ENCODE results near the gene LGALS4. TPM values are rescaled to one million over a fixed set of nuclear protein-coding genes. Genes with fewer than 3 reads are reported as not detected.
A peak's percentile ranks its signal among the peaks of the same experiment; 100 is the strongest.
"Not testable (repeated sequence)": the region's sequence is repeated elsewhere in the genome, so short reads cannot be mapped to it uniquely, and the experiment has no call there.

Gene LGALS4
- total RNA-seq (1 to 10 TPM in 2 of 4 donors, under 1 TPM in 2; 0.56 to 1.2 (median 0.85) TPM), polyA plus RNA-seq (0.45 TPM)
- long read RNA-seq, donor 1, result 0 reads
- long read RNA-seq, donor 2, result 0 reads
- long read RNA-seq, donor 3, partial matches to known transcripts, result 1 of 1 reads
- long read RNA-seq, donor 3, other reads (novel, unspliced or antisense), result 0 of 1 reads
- long read RNA-seq, donor 4, result 0 reads

- intact Hi-C loops (cut with DNase I), result no loop called here
- H3K9me3 ChIP-seq (ENCODE audit: control insufficient read depth, low read length), result no peaks in the 10 kb centered on the region
- H3K27me3 ChIP-seq (ENCODE audit: control insufficient read depth, insufficient read depth), result no peaks in the 10 kb centered on the region
- H3K27ac ChIP-seq (ENCODE audit: low read length), result no peak within 1 kb of the TSS
- 87% methylated on average over 15 of the region's 15 CpGs for WGBS
- ATAC-seq (peak in 1 of 2 donors; percentile 51), DNase-seq (peak in 1 of 3 donors; percentile 35)
- no peak within 1 kb of the TSS for H3K4me3 ChIP-seq (ENCODE audit: low read length)
- H3K4me1 ChIP-seq (ENCODE audit: control insufficient read depth, insufficient read depth, low read length), result no peaks in the 10 kb centered on the region
Measured at GRCh38 chr19:38812841-38813320, at the start of gene LGALS4. Gene LGALS4 (minus strand): TSS chr19:38812945. CDS start chr19:38812886, 59 bp downstream.

GRCh38 chr19:38861368-38861767 is 48.6 kb upstream of the LGALS4 start:
- Histone ChIP-seq H3K27me3 (ENCODE audit: control insufficient read depth, insufficient read depth) (no peaks in the 10 kb centered on the region), H3K27ac (ENCODE audit: low read length) (no peak overlapping the region), H3K4me1 (ENCODE audit: control insufficient read depth, insufficient read depth, low read length) (peaks cover 1% of the 10 kb centered on the region), H3K9me3 (ENCODE audit: control insufficient read depth, low read length) (no peaks in the 10 kb centered on the region), H3K4me3 (ENCODE audit: low read length) (no peak overlapping the region)
- 97% methylated on average over 3 of the region's 3 CpGs for WGBS
- no peak for ATAC-seq
- intact Hi-C loops (cut with DNase I), result no loop called here
- no peak for DNase-seq

GRCh38 chr19:38859631-38860204 is 47.0 kb upstream of the LGALS4 start:
- intact Hi-C loops (cut with DNase I); DNase-seq; ATAC-seq; H3K4me3 ChIP-seq (ENCODE audit: low read length); H3K27ac ChIP-seq (ENCODE audit: low read length); H3K4me1 ChIP-seq (ENCODE audit: control insufficient read depth, insufficient read depth, low read length); H3K27me3 ChIP-seq (ENCODE audit: control insufficient read depth, insufficient read depth); H3K9me3 ChIP-seq (ENCODE audit: control insufficient read depth, low read length): not testable (repeated sequence)
- WGBS, result 58% methylated on average over 21 of the region's 21 CpGs

GRCh38 chr19:38856813-38857212 is 44.1 kb upstream of the LGALS4 start:
- H3K27ac ChIP-seq (ENCODE audit: low read length), result no peak overlapping the region
- ATAC-seq (no peak), DNase-seq (no peak)
- intact Hi-C loops (cut with DNase I), result no loop called here
- no peaks in the 10 kb centered on the region for H3K9me3 ChIP-seq (ENCODE audit: control insufficient read depth, low read length)
- H3K4me1 ChIP-seq (ENCODE audit: control insufficient read depth, insufficient read depth, low read length), result peaks cover 5% of the 10 kb centered on the region
- no peaks in the 10 kb centered on the region for H3K27me3 ChIP-seq (ENCODE audit: control insufficient read depth, insufficient read depth)
- H3K4me3 ChIP-seq (ENCODE audit: low read length), result no peak overlapping the region
- WGBS, result 78% methylated on average over 3 of the region's 3 CpGs

GRCh38 chr19:38855751-38856150 is 43.0 kb upstream of the LGALS4 start:
- H3K4me3 ChIP-seq (ENCODE audit: low read length); H3K9me3 ChIP-seq (ENCODE audit: control insufficient read depth, low read length); ATAC-seq; H3K27me3 ChIP-seq (ENCODE audit: control insufficient read depth, insufficient read depth); H3K27ac ChIP-seq (ENCODE audit: low read length); DNase-seq; H3K4me1 ChIP-seq (ENCODE audit: control insufficient read depth, insufficient read depth, low read length); intact Hi-C loops (cut with DNase I): not testable (repeated sequence)
- 95% methylated on average over 24 of the region's 37 CpGs for WGBS

DNA sequence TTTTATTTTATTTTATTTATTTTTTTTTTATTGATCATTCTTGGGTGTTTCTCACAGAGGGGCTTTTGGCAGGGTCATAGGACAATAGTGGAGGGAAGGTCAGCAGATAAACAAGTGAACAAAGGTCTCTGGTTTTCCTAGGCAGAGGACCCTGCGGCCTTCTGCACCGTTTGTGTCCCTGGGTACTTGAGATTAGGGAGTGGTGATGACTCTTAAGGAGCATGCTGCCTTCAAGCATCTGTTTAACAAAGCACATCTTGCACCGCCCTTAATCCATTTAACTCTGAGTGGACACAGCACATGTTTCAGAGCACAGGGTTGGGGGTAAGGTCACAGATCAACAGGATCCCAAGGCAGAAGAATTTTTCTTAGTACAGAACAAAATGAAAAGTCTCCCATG is 42.2 kb upstream of the LGALS4 start:
- intact Hi-C loops (cut with DNase I), result loop anchor here in 1 of 4 donors (5.0 kb wide), 1 partner anchor 77 kb away; the partner anchor contains the start of genes MRPS12 and SARS2
- WGBS, result 67% methylated on average over 3 of the region's 3 CpGs
- H3K27ac ChIP-seq (ENCODE audit: low read length); ATAC-seq; DNase-seq; H3K4me3 ChIP-seq (ENCODE audit: low read length); H3K9me3 ChIP-seq (ENCODE audit: control insufficient read depth, low read length); H3K27me3 ChIP-seq (ENCODE audit: control insufficient read depth, insufficient read depth); H3K4me1 ChIP-seq (ENCODE audit: control insufficient read depth, insufficient read depth, low read length): not testable (repeated sequence)

DNA sequence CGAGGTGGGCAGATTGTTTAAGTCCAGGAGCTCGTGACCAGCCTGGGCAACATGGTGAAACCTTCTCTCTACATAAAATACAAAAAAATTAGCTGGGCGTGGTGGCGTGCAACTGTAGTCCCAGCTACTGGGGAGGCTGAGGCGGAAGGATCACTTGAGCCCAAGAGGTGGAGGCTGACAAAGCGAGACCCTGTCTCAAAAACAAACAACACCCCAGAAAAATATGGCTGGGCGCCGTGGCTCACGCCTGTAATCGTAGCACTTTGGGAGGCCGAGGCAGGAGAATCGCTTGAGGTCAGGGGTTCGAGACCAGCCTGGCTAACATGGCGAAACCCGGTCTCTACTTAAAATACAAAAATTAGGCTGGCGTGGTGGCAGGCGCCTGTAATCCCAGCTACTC is 40.5 kb upstream of the LGALS4 start:
- H3K27ac ChIP-seq (ENCODE audit: low read length), result no peak overlapping the region
- no peaks in the 10 kb centered on the region for H3K27me3 ChIP-seq (ENCODE audit: control insufficient read depth, insufficient read depth)
- no peaks in the 10 kb centered on the region for H3K9me3 ChIP-seq (ENCODE audit: control insufficient read depth, low read length)
- H3K4me1 ChIP-seq (ENCODE audit: control insufficient read depth, insufficient read depth, low read length), result peaks cover 3% of the 10 kb centered on the region
- intact Hi-C loops (cut with DNase I), result loop anchor here in 1 of 4 donors (5.0 kb wide), 1 partner anchor 79 kb away; the partner anchor contains the start of genes MRPS12 and SARS2
- ATAC-seq, result no peak
- peak in 1 of 3 donors; percentile 57 for DNase-seq
- WGBS, result 91% methylated on average over 17 of the region's 17 CpGs
- no peak overlapping the region for H3K4me3 ChIP-seq (ENCODE audit: low read length)

- intact Hi-C loops (cut with DNase I), result loop anchor here in 1 of 4 donors (5.0 kb wide), 1 partner anchor 80 kb away; the partner anchor contains the start of genes MRPS12 and SARS2
- under 1% methylated on average over 52 of the region's 52 CpGs for WGBS
Measured at GRCh38 chr19:38852231-38853044, 39.7 kb upstream of the LGALS4 start.

DNA sequence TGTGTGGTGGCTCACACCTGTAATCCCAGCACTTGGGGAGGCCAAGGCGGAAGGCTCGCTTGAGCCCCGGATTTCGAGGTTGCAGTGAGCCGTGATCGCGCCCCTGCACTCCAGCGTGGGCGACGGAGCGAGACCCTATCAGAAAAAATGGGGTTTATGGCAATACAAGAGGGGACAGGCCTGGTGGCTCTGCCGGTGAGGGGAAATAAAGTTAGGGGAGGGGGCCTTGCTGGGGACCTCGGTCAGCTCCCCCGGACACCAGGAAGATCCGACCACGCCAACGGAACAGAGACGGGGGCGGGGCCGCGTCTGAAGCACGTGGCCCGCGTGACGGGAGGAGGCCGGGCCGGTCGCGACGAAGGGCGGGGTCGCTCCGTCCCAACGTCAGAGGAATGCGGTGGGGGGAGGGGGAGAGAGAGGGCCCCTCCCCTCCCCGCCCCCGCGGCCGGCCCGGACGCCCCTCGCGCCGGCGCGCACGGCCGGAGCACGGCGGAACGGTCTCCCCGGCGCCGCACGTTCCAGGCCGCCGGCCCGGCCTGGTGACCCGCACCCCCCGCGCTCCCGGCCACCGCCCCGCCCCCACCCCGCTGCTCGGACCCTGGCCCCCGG is 39.0 kb upstream of the LGALS4 start:
- peak overlapping the region; percentile 98 for H3K27ac ChIP-seq (ENCODE audit: low read length)
- H3K27me3 ChIP-seq (ENCODE audit: control insufficient read depth, insufficient read depth), result no peaks in the 10 kb centered on the region
- DNase-seq (peak; percentile 96 to 98 (median 98)), ATAC-seq (peak; percentile 60 to 62)
- H3K4me1 ChIP-seq (ENCODE audit: control insufficient read depth, insufficient read depth, low read length), result peaks cover 8% of the 10 kb centered on the region
- no peaks in the 10 kb centered on the region for H3K9me3 ChIP-seq (ENCODE audit: control insufficient read depth, low read length)
- under 1% methylated on average over 62 of the region's 67 CpGs for WGBS
- intact Hi-C loops (cut with DNase I), result loop anchor here in 1 of 4 donors (5.0 kb wide), 1 partner anchor 81 kb away; the partner anchor contains the start of genes MRPS12 and SARS2
- H3K4me3 ChIP-seq (ENCODE audit: low read length), result peak overlapping the region; percentile 85

More at GRCh38 chr19:38852231-38853044, 39.7 kb upstream of the LGALS4 start:
- DNase-seq (peak in 2 of 3 donors; percentile 75 to 86), ATAC-seq (no peak)
- Histone ChIP-seq H3K27me3 (ENCODE audit: control insufficient read depth, insufficient read depth) (no peaks in the 10 kb centered on the region), H3K9me3 (ENCODE audit: control insufficient read depth, low read length) (no peaks in the 10 kb centered on the region), H3K4me1 (ENCODE audit: control insufficient read depth, insufficient read depth, low read length) (peaks cover 7% of the 10 kb centered on the region), H3K4me3 (ENCODE audit: low read length) (peak overlapping the region; percentile 85), H3K27ac (ENCODE audit: low read length) (peak overlapping the region; percentile 92)

DNA sequence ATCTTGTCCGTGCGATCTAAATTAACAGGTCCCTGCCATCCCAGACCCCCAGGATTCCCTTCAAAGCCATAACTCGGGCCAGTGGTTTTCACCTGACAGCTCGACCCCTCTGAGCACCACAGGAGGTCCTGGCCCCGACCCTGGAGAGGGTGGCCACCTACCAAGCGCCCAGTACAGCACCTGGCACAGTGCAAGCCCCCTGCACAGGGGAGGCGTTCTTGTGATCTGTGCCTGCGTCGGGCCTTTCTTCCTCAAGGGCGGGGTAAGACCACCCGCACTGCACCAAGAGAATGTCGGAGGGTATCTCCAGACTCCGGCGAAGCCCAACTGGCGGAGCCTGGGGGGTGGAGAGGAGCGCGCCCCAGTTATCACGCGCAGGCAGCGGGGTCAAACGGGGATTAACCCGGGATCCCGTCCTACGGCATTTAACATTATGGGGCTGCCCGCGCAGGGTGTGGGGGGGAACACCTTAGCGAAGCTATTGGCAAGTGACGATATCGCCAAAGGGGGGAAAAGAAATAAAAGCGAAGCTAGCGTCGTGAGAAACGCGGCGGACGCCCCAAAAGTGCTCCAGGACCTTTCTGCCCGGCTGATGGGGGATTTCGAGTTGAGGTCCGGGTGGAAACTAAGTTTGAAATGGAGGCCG is 38.4 kb upstream of the LGALS4 start:
- 3% methylated on average over 40 of the region's 40 CpGs for WGBS
- intact Hi-C loops (cut with DNase I), result loop anchor here in 1 of 4 donors (5.0 kb wide), 1 partner anchor 81 kb away; the partner anchor contains the start of genes MRPS12 and SARS2

More for the DNA sequence above, 38.4 kb upstream of the LGALS4 start:
- peak in 1 of 2 donors; percentile 0 for ATAC-seq
- Histone ChIP-seq H3K27me3 (ENCODE audit: control insufficient read depth, insufficient read depth) (no peaks in the 10 kb centered on the region), H3K9me3 (ENCODE audit: control insufficient read depth, low read length) (no peaks in the 10 kb centered on the region), H3K4me3 (ENCODE audit: low read length) (peak overlapping the region; percentile 58), H3K27ac (ENCODE audit: low read length) (peak overlapping the region; percentile 98), H3K4me1 (ENCODE audit: control insufficient read depth, insufficient read depth, low read length) (peaks cover 8% of the 10 kb centered on the region)
- peak; percentile 50 to 80 (median 78) for DNase-seq

All from right cardiac atrium (tissue), 5 donors.